HG03575 (cell line): Measurements from ENCODE around the gene VDR.
"Not testable (repeated sequence)": the region's sequence is repeated elsewhere in the genome, so short reads cannot be mapped to it uniquely, and the experiment has no call there.

ENCODE experiments used
- ATAC-seq: cut with Tn5 transposase; IDR thresholded peaks from one replicate; pipeline ENCODE4 v1.9.1; 2021; ENCODE audit not compliant: unreplicated experiment, insufficient number of reproducible peaks, low FRiP score; ENCODE audit errors: extremely low read depth

The VDR gene

GRCh38 chr12:47856721-47857575 lies 47.8 kb downstream of the VDR start:
- ATAC-seq, result no peak

GRCh38 chr12:47856094-47856493 lies 48.7 kb downstream of the VDR start:
- no peak for ATAC-seq

GRCh38 chr12:47855502-47855901 lies 49.3 kb downstream of the VDR start:
- ATAC-seq, result no peak

GRCh38 chr12:47854531-47854930 lies 50.3 kb downstream of the VDR start:
- no peak for ATAC-seq

- no peak for ATAC-seq
Observed at GRCh38 chr12:47852096-47852571, 52.7 kb downstream of the VDR start.

- no peak for ATAC-seq
Observed at GRCh38 chr12:47851303-47851952, 53.4 kb downstream of the VDR start.

- no peak for ATAC-seq
Observed at GRCh38 chr12:47850153-47851084, 54.4 kb downstream of the VDR start.

- ATAC-seq, result no peak
Observed at GRCh38 chr12:47849261-47849660, 55.5 kb downstream of the VDR start.

- no peak for ATAC-seq
Observed at GRCh38 chr12:47848853-47849252, 55.9 kb downstream of the VDR start.

GRCh38 chr12:47846294-47846996 lies 58.3 kb downstream of the VDR start:
- ATAC-seq, result no peak

- ATAC-seq, result no peak
Observed at GRCh38 chr12:47845081-47845480, 59.7 kb downstream of the VDR start.

GRCh38 chr12:47844264-47845019 lies 60.4 kb downstream of the VDR start:
- no peak for ATAC-seq

GRCh38 chr12:47843226-47843980 lies 61.4 kb downstream of the VDR start:
- no peak for ATAC-seq

- not testable (repeated sequence) for ATAC-seq
Observed at GRCh38 chr12:47842543-47842942, 62.3 kb downstream of the VDR start.

- no peak for ATAC-seq
Observed at GRCh38 chr12:47841910-47842309, 62.9 kb downstream of the VDR start.

GRCh38 chr12:47841501-47841900 lies 63.3 kb downstream of the VDR start:
- no peak for ATAC-seq

GRCh38 chr12:47840571-47840970 lies 64.2 kb downstream of the VDR start:
- ATAC-seq, result no peak
